DND-41 (cell line): ENCODE data around the gene KREMEN2.

Experiments
- ATAC-seq: fragments of 200-7000 bp; cut with Tn5 transposase; 3 replicates; pipeline ENCODE4 v1.9.1; 2021; ENCODE audit warnings: low read depth; ENCODE audit not compliant: insufficient read depth
- DNase-seq: peaks from one replicate; pipeline ENCODE4 v3.0.0-alpha.2; 2020
- H2AFZ ChIP-seq: 2 replicates; pipeline ENCODE4 v1.6.0; 2012; ENCODE audit warnings: low read depth, low read length
- H3K27ac ChIP-seq: 2 replicates; pipeline ENCODE4 v1.5.1; 2012; ENCODE audit warnings: low read length, inconsistent platforms
- H3K27me3 ChIP-seq: fragments of 200-600 bp; sonication (generic); 2 replicates; pipeline ENCODE4 v1.6.0; 2012; ENCODE audit warnings: low read length, mild to moderate bottlenecking, inconsistent platforms; ENCODE audit not compliant: insufficient read depth, poor library complexity
- H3K36me3 ChIP-seq: 2 replicates; pipeline ENCODE4 v1.5.1; 2012; ENCODE audit warnings: low read length, inconsistent platforms; ENCODE audit not compliant: insufficient read depth
- H3K4me1 ChIP-seq: 2 replicates; pipeline ENCODE4 v1.5.1; 2012; ENCODE audit warnings: mild to moderate bottlenecking, low read length; ENCODE audit not compliant: insufficient read depth
- H3K4me2 ChIP-seq: 2 replicates; pipeline ENCODE4 v1.6.0; 2012; ENCODE audit warnings: mild to moderate bottlenecking, moderate library complexity, low read length, inconsistent platforms; ENCODE audit not compliant: insufficient read depth
- H3K4me3 ChIP-seq, 2 experiments: fragments of 200-600 bp in 1 of 2; shearing (Covaris generic) in 1 of 2; 2 replicates each; pipeline ENCODE4 v1.5.1; 2012 to 2016; ENCODE audit warnings: inconsistent platforms in 2 of 2, low read length in 2 of 2, mild to moderate bottlenecking in 2 of 2, low read depth in 1 of 2, moderate library complexity in 1 of 2
- H3K79me2 ChIP-seq: 2 replicates; pipeline ENCODE4 v1.6.0; 2012; ENCODE audit warnings: low read length, inconsistent platforms; ENCODE audit not compliant: insufficient read depth
- H3K9ac ChIP-seq: 2 replicates; pipeline ENCODE4 v1.6.0; 2012; ENCODE audit warnings: low read depth, mild to moderate bottlenecking, inconsistent platforms, low read length, moderate library complexity
- H3K9me3 ChIP-seq: 2 replicates; pipeline ENCODE4 v1.5.1; 2012; ENCODE audit warnings: low read length, moderate library complexity, mild to moderate bottlenecking, inconsistent platforms; ENCODE audit not compliant: insufficient read depth, severe bottlenecking
- H4K20me1 ChIP-seq: 2 replicates; pipeline ENCODE4 v1.6.0; 2012; ENCODE audit warnings: low read length; ENCODE audit not compliant: insufficient read depth
- CTCF ChIP-seq: IDR thresholded peaks from 2 replicates; pipeline ENCODE4 v1.5.1; 2012; ENCODE audit warnings: borderline replicate concordance, low read length, moderate library complexity, mild to moderate bottlenecking; ENCODE audit not compliant: poor library complexity, severe bottlenecking; ENCODE audit errors: extremely low read depth
- EZH2 ChIP-seq: IDR thresholded peaks from 3 replicates; pipeline ENCODE4 v1.6.1; 2012; ENCODE audit warnings: borderline replicate concordance, low read depth, mild to moderate bottlenecking, moderate library complexity, low read length, inconsistent platforms; ENCODE audit not compliant: severe bottlenecking

Gene KREMEN2

GRCh38 chr16:3014971-3015370, 50.9 kb downstream of the KREMEN2 start:
- no peak for TF ChIP-seq CTCF
- TF ChIP-seq EZH2 = no peak
- peaks cover 6% of the 10 kb centered on the region for H3K4me1 ChIP-seq

GRCh38 chr16:3015865-3016521, 51.9 kb downstream of the KREMEN2 start:
- no peak for DNase-seq
- Histone ChIP-seq H3K27me3 (no peaks in the 10 kb centered on the region), H3K4me3 (no peak overlapping the region), H3K4me1 (peaks cover 16% of the 10 kb centered on the region), H4K20me1 (no peaks in the 10 kb centered on the region; the same call in 1 of the 2 replicates), H3K27ac (no peak overlapping the region), H3K9me3 (no peaks in the 10 kb centered on the region), H3K36me3 (no peaks in the 10 kb centered on the region), H3K9ac (no peak overlapping the region), H3K4me2 (no peak overlapping the region), H2AFZ (no peak overlapping the region), H3K79me2 (no peaks in the 10 kb centered on the region; the same call in 1 of the 2 replicates)
- TF ChIP-seq CTCF = no peak
- TF ChIP-seq EZH2 = no peak
- no peak for ATAC-seq

More at GRCh38 chr16:3014971-3015370, 50.9 kb downstream of the KREMEN2 start:
- DNase-seq (no peak), ATAC-seq (no peak)
- Histone ChIP-seq H3K4me3 (no peak overlapping the region), H3K4me2 (no peak overlapping the region), H3K9me3 (no peaks in the 10 kb centered on the region), H3K27ac (no peak overlapping the region), H3K27me3 (no peaks in the 10 kb centered on the region), H3K36me3 (no peaks in the 10 kb centered on the region), H3K79me2 (no peaks in the 10 kb centered on the region), H3K9ac (no peak overlapping the region), H4K20me1 (no peaks in the 10 kb centered on the region; the same call in 1 of the 2 replicates), H2AFZ (no peak overlapping the region)

- Histone ChIP-seq H3K36me3 (no peaks in the 10 kb centered on the region), H4K20me1 (peaks cover 7% of the 10 kb centered on the region; the same call in 1 of the 2 replicates), H3K4me1 (peaks cover 30% of the 10 kb centered on the region), H2AFZ (no peak overlapping the region), H3K9me3 (no peaks in the 10 kb centered on the region), H3K79me2 (no peaks in the 10 kb centered on the region; the same call in 1 of the 2 replicates), H3K4me3 (no peak overlapping the region), H3K27me3 (no peaks in the 10 kb centered on the region), H3K9ac (no peak overlapping the region), H3K4me2 (no peak overlapping the region), H3K27ac (no peak overlapping the region)
- DNase-seq (no peak), ATAC-seq (no peak)
- TF ChIP-seq EZH2 (no peak), CTCF (no peak)
Observed at GRCh38 chr16:3017344-3017743, 53.3 kb downstream of the KREMEN2 start.
